HepG2 (cell line): ENCODE measurements around the gene PSMC5. TPM values are rescaled to one million over a fixed set of nuclear protein-coding genes. Genes with fewer than 3 reads are reported as not detected.
A peak's percentile ranks its signal among the peaks of the same experiment; 100 is the strongest.

ENCODE experiments used
- AGO2 ChIP-seq: fragments of 200-400 bp; formaldehyde crosslinking; optimal IDR thresholded peaks from 2 replicates; pipeline ENCODE3; 2017; ENCODE audit warnings: mild to moderate bottlenecking, low read depth, low read length, moderate library complexity
- DPF2 ChIP-seq: sonication (generic); formaldehyde crosslinking; IDR thresholded peaks from 2 replicates; pipeline ENCODE4 v1.4.0; 2020; ENCODE audit warnings: mild to moderate bottlenecking, low read depth, missing genetic modification reagents, borderline replicate concordance
- ELF4 ChIP-seq: sonication (generic); formaldehyde crosslinking; IDR thresholded peaks from 2 replicates; pipeline ENCODE4 v1.5.0; 2020; ENCODE audit warnings: missing genetic modification reagents, mild to moderate bottlenecking, moderate library complexity, borderline replicate concordance
- FOSL1 ChIP-seq: sonication (generic); formaldehyde crosslinking; IDR thresholded peaks from 2 replicates; pipeline ENCODE4 v1.9.0; 2021; ENCODE audit warnings: missing genetic modification reagents, borderline replicate concordance
- HNF4A ChIP-seq: sonication (generic); formaldehyde crosslinking; IDR thresholded peaks from 2 replicates; pipeline ENCODE4 v1.4.0; 2020; ENCODE audit warnings: missing genetic modification reagents
- KLF11 ChIP-seq: IDR thresholded peaks from 2 replicates; pipeline ENCODE4 v1.6.1; 2016; ENCODE audit warnings: missing compliant biosample characterization
- NAIF1 ChIP-seq: sonication (generic); formaldehyde crosslinking; IDR thresholded peaks from 2 replicates; pipeline ENCODE4 v1.5.0; 2020; ENCODE audit warnings: mild to moderate bottlenecking, missing genetic modification reagents, borderline replicate concordance
- PHF8 ChIP-seq: sonication (generic); formaldehyde crosslinking; IDR thresholded peaks from 2 replicates; pipeline ENCODE4 v1.5.0; 2020; ENCODE audit warnings: missing genetic modification reagents
- PITX1 ChIP-seq: sonication (generic); formaldehyde crosslinking; IDR thresholded peaks from 2 replicates; pipeline ENCODE4 v1.5.1; 2020; ENCODE audit warnings: mild to moderate bottlenecking, missing genetic modification reagents
- RARA ChIP-seq: IDR thresholded peaks from 2 replicates; pipeline ENCODE4 v1.6.1; 2016; ENCODE audit warnings: missing genetic modification reagents, missing compliant biosample characterization
- RNF2 ChIP-seq: fragments of 450-650 bp; conservative IDR thresholded peaks from 2 replicates; pipeline ENCODE4 v1.6.1; 2016; ENCODE audit warnings: low read depth
- RXRA ChIP-seq: sonication (generic); formaldehyde crosslinking; IDR thresholded peaks from 2 replicates; pipeline ENCODE4 v1.5.1; 2020; ENCODE audit warnings: missing genetic modification reagents
- SNAPC2 ChIP-seq: sonication (generic); formaldehyde crosslinking; IDR thresholded peaks from 2 replicates; pipeline ENCODE4 v1.8.1; 2022; ENCODE audit warnings: mild to moderate bottlenecking, missing genetic modification reagents
- ZFP36L2 ChIP-seq: sonication (generic); formaldehyde crosslinking; IDR thresholded peaks from 2 replicates; pipeline ENCODE4 v1.4.0; 2020; ENCODE audit warnings: missing genetic modification reagents
- ZFP62 ChIP-seq: sonication (generic); formaldehyde crosslinking; IDR thresholded peaks from 2 replicates; pipeline ENCODE4 v1.4.0; 2020; ENCODE audit warnings: missing genetic modification reagents
- ZNF256 ChIP-seq: sonication (generic); formaldehyde crosslinking; conservative IDR thresholded peaks from 2 replicates; pipeline ENCODE4 v1.4.0; 2020; ENCODE audit warnings: missing genetic modification reagents
- ZNF383 ChIP-seq: sonication (generic); formaldehyde crosslinking; IDR thresholded peaks from 2 replicates; pipeline ENCODE4 v1.4.0; 2020; ENCODE audit warnings: missing genetic modification reagents, mild to moderate bottlenecking, borderline replicate concordance
- ZNF501 ChIP-seq: sonication (generic); formaldehyde crosslinking; IDR thresholded peaks from 2 replicates; pipeline ENCODE4 v1.5.1; 2020; ENCODE audit warnings: mild to moderate bottlenecking, moderate library complexity, missing genetic modification reagents
- ZNF563 ChIP-seq: sonication (generic); formaldehyde crosslinking; IDR thresholded peaks from 2 replicates; pipeline ENCODE4 v1.8.0; 2022; ENCODE audit warnings: mild to moderate bottlenecking, moderate library complexity, missing genetic modification reagents
- ZNF572 ChIP-seq: sonication (generic); formaldehyde crosslinking; IDR thresholded peaks from 2 replicates; pipeline ENCODE4 v1.5.1; 2020; ENCODE audit warnings: mild to moderate bottlenecking, missing genetic modification reagents
- ZNF878 ChIP-seq: sonication (generic); formaldehyde crosslinking; IDR thresholded peaks from 2 replicates; pipeline ENCODE4 v1.8.1; 2023; ENCODE audit warnings: mild to moderate bottlenecking, missing genetic modification reagents, moderate library complexity
- polyA plus RNA-seq, 8 experiments: library from polyadenylated mRNA; depleted of rRNA in 3 of 8; stranded (reverse) in 7 of 8; unstranded in 1 of 8; fragments of >200 nt; fragmentation: Illumina TruSeq in 4 of 8; extraction: Trizol in 4 of 8; gene quantifications; 2 replicates each; pipeline versions ENCODE4 v1.2.1 to v1.2.3, GENCODE V29; 2011 to 2016; ENCODE audit warnings: low read depth in 4 of 8, missing spikeins in 1 of 8, mixed read lengths in 1 of 8; ENCODE audit not compliant: insufficient read depth in 1 of 8
- total RNA-seq, 5 experiments: library from RNA; depleted of rRNA; stranded (reverse); fragments of >200 nt; fragmentation: Illumina TruSeq; extraction: Trizol; gene quantifications; 2 replicates each; pipeline ENCODE4 v1.2.3, GENCODE V29; 2016; ENCODE audit warnings: low read depth in 1 of 5
- TF ChIP-seq, protein P1 (sequence below): sonication (generic); formaldehyde crosslinking; IDR thresholded peaks from 2 replicates; pipeline ENCODE4; 2020; ENCODE audit warnings: missing genetic modification reagents, mild to moderate bottlenecking, borderline replicate concordance
- TF ChIP-seq, protein P2 (sequence below): sonication (generic); formaldehyde crosslinking; IDR thresholded peaks from 2 replicates; pipeline ENCODE4 v1.8.1; 2023; ENCODE audit warnings: missing genetic modification reagents, inconsistent platforms, borderline replicate concordance
- TF ChIP-seq, protein P3 (sequence below): sonication (generic); formaldehyde crosslinking; IDR thresholded peaks from 2 replicates; pipeline ENCODE4 v1.4.0; 2020; ENCODE audit warnings: mild to moderate bottlenecking, missing genetic modification reagents

Gene PSMC5
- total and polyA plus RNA-seq, 2 of the 13 experiments (the other 11 are each of a cell fraction or from before 2014, with no cell fraction given): 35.3 to 128 TPM

DNA sequence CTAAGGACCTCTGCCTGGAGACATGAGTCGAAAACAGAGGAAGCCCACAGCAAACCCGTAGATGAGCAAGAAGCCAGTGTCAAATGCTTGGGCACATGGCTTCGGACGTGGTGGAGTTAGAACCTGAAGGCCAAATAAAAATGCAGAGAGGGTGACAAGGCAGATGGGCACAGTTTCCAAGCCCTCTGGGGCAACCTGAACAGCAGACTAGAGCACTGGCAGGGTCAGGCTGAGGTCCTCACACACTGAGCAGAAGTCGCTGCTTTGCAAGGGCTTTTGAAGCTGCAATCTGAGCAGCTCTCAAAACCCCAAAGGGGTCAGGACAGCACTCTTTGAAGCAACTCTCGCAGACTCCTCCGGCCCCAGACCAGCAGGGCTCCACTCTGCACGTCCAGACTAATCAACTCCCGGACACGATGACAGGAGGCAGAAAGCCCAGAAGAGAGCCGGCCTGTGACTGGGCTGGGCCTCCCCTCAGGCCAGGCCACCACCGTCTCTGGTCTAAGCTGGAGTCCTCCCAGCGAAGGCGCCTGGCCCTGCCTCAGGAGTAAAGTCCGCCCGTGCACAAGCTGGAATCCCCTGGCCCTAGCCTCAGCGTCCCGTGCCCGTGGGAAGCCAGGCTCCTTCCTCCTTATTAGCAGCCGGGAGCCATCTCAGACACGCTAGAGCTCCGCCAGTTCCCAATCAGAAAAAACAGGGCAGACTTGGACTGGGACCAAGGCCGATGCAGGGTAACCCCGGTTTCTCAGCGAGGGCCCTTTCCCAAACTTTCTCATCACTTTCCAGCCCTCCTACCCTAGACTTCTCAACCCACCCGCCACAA, 14.3 kb downstream of the PSMC5 start (continued):
- TF ChIP-seq, protein P1, sequence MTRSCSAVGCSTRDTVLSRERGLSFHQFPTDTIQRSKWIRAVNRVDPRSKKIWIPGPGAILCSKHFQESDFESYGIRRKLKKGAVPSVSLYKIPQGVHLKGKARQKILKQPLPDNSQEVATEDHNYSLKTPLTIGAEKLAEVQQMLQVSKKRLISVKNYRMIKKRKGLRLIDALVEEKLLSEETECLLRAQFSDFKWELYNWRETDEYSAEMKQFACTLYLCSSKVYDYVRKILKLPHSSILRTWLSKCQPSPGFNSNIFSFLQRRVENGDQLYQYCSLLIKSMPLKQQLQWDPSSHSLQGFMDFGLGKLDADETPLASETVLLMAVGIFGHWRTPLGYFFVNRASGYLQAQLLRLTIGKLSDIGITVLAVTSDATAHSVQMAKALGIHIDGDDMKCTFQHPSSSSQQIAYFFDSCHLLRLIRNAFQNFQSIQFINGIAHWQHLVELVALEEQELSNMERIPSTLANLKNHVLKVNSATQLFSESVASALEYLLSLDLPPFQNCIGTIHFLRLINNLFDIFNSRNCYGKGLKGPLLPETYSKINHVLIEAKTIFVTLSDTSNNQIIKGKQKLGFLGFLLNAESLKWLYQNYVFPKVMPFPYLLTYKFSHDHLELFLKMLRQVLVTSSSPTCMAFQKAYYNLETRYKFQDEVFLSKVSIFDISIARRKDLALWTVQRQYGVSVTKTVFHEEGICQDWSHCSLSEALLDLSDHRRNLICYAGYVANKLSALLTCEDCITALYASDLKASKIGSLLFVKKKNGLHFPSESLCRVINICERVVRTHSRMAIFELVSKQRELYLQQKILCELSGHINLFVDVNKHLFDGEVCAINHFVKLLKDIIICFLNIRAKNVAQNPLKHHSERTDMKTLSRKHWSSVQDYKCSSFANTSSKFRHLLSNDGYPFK (CRISPR knock-in tag): peak; percentile 48; the same call in 1 of the 2 replicates
- TF ChIP-seq ZNF563 (CRISPR knock-in tag) (no peak), ZNF383 (CRISPR knock-in tag) (peak; percentile 21; the same call in 1 of the 2 replicates), DPF2 (CRISPR knock-in tag) (0 out of 2 replicates have a peak, but pooled peaks have one; percentile 19), AGO2 (peak; percentile 16), PHF8 (CRISPR knock-in tag) (peak; percentile 70), RXRA (peak; percentile 36; the same call in 1 of the 2 replicates), ELF4 (no peak), KLF11 (CRISPR knock-in tag) (no peak), PITX1 (CRISPR knock-in tag) (peak; percentile 68), FOSL1 (no peak), SNAPC2 (CRISPR knock-in tag) (no peak), ZNF572 (CRISPR knock-in tag) (no peak), ZNF256 (CRISPR knock-in tag) (0 out of 2 replicates have a peak, but pooled peaks have one; percentile 7), ZNF501 (CRISPR knock-in tag) (peak; percentile 54; the same call in 1 of the 2 replicates), RARA (CRISPR knock-in tag) (no peak), RNF2 (no peak), NAIF1 (CRISPR knock-in tag) (peak; percentile 63; the same call in 1 of the 2 replicates), ZFP62 (peak; percentile 86; the same call in 1 of the 2 replicates), ZNF878 (no peak), ZFP36L2 (no peak), HNF4A (CRISPR knock-in tag) (peak; percentile 65)
- TF ChIP-seq, protein P2, sequence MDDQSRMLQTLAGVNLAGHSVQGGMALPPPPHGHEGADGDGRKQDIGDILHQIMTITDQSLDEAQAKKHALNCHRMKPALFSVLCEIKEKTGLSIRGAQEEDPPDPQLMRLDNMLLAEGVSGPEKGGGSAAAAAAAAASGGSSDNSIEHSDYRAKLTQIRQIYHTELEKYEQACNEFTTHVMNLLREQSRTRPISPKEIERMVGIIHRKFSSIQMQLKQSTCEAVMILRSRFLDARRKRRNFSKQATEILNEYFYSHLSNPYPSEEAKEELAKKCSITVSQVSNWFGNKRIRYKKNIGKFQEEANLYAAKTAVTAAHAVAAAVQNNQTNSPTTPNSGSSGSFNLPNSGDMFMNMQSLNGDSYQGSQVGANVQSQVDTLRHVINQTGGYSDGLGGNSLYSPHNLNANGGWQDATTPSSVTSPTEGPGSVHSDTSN: peak; percentile 39; the same call in 1 of the 2 replicates
- TF ChIP-seq, protein P3, sequence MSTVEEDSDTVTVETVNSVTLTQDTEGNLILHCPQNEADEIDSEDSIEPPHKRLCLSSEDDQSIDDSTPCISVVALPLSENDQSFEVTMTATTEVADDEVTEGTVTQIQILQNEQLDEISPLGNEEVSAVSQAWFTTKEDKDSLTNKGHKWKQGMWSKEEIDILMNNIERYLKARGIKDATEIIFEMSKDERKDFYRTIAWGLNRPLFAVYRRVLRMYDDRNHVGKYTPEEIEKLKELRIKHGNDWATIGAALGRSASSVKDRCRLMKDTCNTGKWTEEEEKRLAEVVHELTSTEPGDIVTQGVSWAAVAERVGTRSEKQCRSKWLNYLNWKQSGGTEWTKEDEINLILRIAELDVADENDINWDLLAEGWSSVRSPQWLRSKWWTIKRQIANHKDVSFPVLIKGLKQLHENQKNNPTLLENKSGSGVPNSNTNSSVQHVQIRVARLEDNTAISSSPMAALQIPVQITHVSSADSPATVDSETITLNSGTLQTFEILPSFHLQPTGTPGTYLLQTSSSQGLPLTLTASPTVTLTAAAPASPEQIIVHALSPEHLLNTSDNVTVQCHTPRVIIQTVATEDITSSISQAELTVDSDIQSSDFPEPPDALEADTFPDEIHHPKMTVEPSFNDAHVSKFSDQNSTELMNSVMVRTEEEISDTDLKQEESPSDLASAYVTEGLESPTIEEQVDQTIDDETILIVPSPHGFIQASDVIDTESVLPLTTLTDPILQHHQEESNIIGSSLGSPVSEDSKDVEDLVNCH (CRISPR knock-in tag): no peak
